Muscle layer of colon (tissue), 2 donors: Measurements from ENCODE around the gene COL15A1.
A peak's percentile ranks its signal among the peaks of the same experiment; 100 is the strongest.

ENCODE experiments used
- H3K27ac ChIP-seq: one replicate; pipeline ENCODE4 v1.7.0; 2013; ENCODE audit warnings: low read depth, mild to moderate bottlenecking, low read length, moderate library complexity
- H3K27me3 ChIP-seq, 2 donors: one replicate each; pipeline ENCODE4 v1.7.0; 2013; ENCODE audit warnings: low read length in 2 of 2, mild to moderate bottlenecking in 2 of 2; ENCODE audit not compliant: insufficient read depth in 2 of 2, control insufficient read depth in 1 of 2
- H3K36me3 ChIP-seq: one replicate; pipeline ENCODE4 v1.7.0; 2013; ENCODE audit warnings: mild to moderate bottlenecking, low read length; ENCODE audit not compliant: insufficient read depth
- H3K4me1 ChIP-seq: one replicate; pipeline ENCODE4 v1.7.0; 2013; ENCODE audit warnings: mild to moderate bottlenecking, low read length; ENCODE audit not compliant: insufficient read depth
- H3K4me3 ChIP-seq, 2 donors: one replicate each; pipeline ENCODE4 v1.7.0; 2013; ENCODE audit warnings: low read length in 2 of 2, low read depth in 1 of 2, mild to moderate bottlenecking in 1 of 2, moderate library complexity in 1 of 2
- H3K9ac ChIP-seq: one replicate; pipeline ENCODE4 v1.7.0; 2013; ENCODE audit warnings: low read length
- H3K9me3 ChIP-seq: one replicate; pipeline ENCODE4 v1.7.0; 2013; ENCODE audit warnings: mild to moderate bottlenecking, low read length
- donor health status: abdominal sarcoma.
- donor health status: Adenocarcinoma of cecum.

COL15A1 gene

DNA sequence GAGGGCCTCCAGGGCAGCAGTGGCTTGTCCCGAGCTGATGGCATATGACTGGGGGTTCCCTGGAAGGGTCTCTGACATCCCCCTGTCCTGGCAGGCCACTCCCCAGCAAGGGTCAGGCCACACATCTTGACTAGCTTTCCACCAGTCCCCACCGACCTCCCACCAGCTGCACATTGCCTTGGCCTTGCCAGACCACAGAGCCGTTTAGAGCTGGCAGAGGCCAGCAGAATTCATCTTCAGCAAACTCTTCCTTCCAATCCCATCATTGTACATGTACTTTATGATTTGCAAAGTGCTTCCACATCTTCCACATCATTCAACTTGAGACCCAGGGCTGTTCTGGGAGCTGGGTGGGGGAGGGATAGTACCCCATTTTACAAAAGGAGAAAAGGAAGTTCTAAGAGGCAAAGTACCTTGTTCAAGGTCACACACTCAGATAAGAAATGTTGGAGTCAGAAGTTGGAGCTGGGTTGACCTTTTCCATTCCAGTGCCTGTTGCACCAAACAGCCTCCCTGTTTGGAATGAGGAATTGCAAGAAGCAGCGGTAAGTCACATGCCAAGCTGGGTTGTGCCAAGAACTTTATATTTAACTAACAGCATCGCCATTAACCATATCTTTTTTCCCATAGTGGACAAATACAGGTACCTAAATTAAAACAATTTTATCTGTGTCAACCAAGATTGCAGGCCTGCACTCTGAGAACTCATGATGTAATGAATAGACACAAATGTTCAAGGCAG, 25.8 kb upstream of the COL15A1 start:
- no peak overlapping the region for H3K9ac ChIP-seq
- H3K4me3 ChIP-seq, result no peak overlapping the region
- peak overlapping the region; percentile 14 for H3K27ac ChIP-seq
- H3K4me1 ChIP-seq, result peaks cover 26% of the 10 kb centered on the region
- H3K9me3 ChIP-seq, result no peaks in the 10 kb centered on the region
- H3K36me3 ChIP-seq, result no peaks in the 10 kb centered on the region
- no peaks in the 10 kb centered on the region for H3K27me3 ChIP-seq

DNA sequence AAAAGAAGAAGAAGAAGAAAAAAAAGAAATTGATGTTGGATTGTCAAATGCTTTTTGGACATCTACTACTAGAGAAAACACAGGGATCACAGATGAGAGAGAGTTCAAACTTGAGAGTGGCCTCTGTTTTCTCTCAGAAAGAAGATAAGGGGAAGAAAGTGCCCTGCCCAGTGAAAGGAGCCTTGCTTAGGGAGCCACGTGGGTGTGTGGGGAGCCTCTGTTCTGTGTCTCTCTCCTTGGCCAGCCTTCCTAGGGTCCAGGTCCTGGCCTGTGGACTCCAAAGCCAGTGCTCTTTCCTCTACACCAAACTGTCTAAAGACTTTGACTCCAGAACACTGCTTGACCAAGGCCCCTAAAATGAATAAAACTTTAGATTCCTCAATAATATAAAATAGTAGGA, 22.0 kb upstream of the COL15A1 start:
- H3K9ac ChIP-seq, result no peak overlapping the region
- peaks cover 17% of the 10 kb centered on the region for H3K4me1 ChIP-seq
- H3K27me3 ChIP-seq, result no peaks in the 10 kb centered on the region
- H3K36me3 ChIP-seq, result no peaks in the 10 kb centered on the region
- H3K27ac ChIP-seq, result no peak overlapping the region
- no peaks in the 10 kb centered on the region for H3K9me3 ChIP-seq
- no peak overlapping the region for H3K4me3 ChIP-seq

DNA sequence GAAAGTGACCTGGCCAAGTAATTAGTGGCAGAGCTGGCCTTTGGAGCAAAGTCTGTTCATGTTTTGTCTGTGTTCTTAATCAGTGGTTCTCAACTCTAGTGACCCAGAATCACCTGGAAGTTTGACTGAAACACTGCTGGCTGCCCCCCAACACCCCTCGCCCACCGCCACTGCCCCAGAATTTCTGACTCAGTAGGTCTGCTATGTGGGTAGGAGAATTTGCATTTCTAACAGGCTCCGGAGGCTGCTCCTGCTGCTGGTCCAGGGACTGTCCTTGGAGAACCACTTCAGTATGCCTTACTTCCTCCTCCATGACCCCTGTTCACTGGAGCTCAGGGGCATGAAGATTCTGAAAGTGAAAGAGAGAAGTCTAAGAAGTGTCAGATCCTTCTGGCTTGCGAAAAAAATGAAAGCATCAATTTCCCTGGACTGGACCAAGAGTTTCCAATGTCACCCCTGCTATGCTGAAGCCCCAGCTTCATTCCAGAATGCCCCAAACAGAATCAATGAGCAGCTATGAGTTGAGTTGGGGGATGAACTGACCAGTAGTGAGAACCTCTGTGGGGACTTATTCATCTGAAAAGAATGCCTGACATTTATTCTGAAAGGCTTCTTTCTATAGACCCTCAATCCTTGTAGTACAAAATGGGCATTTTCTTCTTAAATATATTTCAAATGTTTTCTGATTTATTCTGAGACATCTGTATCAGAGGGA, 20.8 kb upstream of the COL15A1 start:
- Histone ChIP-seq H3K9me3 (no peaks in the 10 kb centered on the region), H3K36me3 (no peaks in the 10 kb centered on the region), H3K27ac (no peak overlapping the region), H3K4me3 (no peak overlapping the region), H3K27me3 (no peaks in the 10 kb centered on the region), H3K9ac (no peak overlapping the region), H3K4me1 (peaks cover 6% of the 10 kb centered on the region)

DNA sequence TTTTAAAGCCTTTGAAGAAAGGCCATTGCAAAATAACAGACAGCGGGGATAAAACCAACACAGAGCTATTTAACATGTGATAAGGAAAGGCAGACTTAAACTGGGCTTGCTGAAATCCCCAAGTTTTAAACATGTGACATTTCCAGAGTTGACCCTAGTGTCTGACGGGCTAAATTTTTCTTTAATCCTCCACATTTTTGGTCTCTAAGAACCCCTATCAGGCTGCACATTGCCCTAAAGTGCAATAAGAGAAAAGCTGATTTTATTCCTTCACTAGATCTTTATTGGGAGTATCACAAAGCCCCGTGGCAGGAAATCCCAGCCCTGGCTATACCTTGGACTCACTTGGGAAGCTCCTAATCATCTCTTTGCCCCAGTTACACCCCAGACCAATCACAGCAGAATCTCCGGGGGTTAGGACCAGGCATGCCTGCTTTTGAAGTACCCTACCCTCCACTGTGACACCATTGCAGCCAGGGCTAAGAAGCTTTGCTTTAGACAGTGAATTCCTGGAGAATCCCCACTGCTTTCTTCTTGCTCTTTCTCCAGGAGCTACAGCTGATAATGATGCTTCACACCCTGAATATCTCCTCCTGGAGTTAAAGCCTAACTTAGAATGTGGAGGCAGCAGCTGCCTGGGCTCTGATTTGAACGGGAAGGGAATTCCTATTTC, 20.1 kb upstream of the COL15A1 start:
- no peaks in the 10 kb centered on the region for H3K27me3 ChIP-seq
- H3K4me1 ChIP-seq, result no peaks in the 10 kb centered on the region
- no peak overlapping the region for H3K4me3 ChIP-seq
- no peaks in the 10 kb centered on the region for H3K36me3 ChIP-seq
- H3K9ac ChIP-seq, result no peak overlapping the region
- H3K9me3 ChIP-seq, result no peaks in the 10 kb centered on the region
- H3K27ac ChIP-seq, result no peak overlapping the region

DNA sequence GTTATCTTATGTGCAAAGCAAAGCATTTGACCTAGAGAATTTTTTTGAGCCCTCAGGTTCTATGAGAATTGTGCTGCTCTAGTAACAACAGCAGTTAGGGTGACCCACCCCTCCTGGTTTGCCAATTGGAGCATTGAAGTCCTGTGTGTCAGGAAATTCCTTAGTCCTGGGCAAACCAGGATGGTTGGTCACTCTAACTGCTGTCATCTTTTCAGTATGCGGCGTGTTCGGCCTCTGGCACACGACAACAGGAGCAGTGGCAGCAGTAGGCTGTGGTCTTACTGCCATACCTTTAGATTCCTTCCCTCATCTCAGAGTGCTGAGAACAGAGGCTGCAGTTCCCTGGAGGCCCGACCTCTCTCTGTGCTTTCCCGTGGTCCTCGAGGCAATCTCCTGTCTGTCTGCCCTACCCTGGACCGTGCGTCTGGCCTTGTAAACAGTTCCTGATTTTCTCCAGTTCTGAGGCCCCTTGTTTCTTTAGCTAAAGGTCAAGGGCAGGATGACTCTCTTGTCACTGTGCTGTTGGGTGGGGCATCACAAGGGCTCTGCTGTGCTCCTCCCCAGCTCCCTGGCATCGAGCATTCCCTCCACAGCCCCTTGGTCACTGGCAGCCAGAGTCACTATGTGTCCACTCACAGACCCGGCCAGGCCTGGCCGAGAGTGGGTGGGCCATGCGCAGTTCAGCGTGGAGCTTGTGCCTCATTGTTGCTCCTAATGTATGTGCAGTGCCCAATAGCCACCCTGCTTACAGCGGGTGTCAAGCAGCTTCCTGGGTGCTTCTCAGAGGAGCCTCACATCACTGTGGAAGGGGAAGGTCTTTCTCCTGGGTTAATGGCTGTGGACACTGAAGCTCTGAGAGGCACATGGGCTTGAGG, 18.5 kb upstream of the COL15A1 start:
- Histone ChIP-seq H3K9me3 (no peaks in the 10 kb centered on the region), H3K36me3 (no peaks in the 10 kb centered on the region), H3K4me1 (no peaks in the 10 kb centered on the region), H3K27ac (no peak overlapping the region), H3K27me3 (no peaks in the 10 kb centered on the region), H3K4me3 (no peak overlapping the region), H3K9ac (no peak overlapping the region)

DNA sequence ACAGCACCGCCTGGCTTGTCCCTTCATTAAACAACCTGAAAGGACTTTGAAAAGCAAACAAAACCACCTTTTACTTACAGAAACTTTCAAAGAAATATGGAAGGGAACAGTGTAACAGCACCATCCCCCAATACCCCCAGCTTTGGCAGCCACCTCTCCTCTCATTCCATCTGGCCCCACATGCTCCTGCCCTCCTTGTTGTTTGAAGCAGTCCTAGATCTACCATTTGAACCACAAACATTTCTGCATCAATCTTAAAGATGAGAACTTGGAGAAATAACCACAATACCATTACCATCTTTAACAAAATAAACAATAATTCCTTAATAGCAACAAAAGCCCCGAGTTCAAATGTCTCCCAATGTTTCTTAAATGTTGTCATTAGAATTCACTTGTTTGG, 17.8 kb upstream of the COL15A1 start:
- Histone ChIP-seq H3K27ac (no peak overlapping the region), H3K9ac (no peak overlapping the region), H3K27me3 (no peaks in the 10 kb centered on the region), H3K36me3 (no peaks in the 10 kb centered on the region), H3K9me3 (no peaks in the 10 kb centered on the region), H3K4me3 (no peak overlapping the region), H3K4me1 (no peaks in the 10 kb centered on the region)

DNA sequence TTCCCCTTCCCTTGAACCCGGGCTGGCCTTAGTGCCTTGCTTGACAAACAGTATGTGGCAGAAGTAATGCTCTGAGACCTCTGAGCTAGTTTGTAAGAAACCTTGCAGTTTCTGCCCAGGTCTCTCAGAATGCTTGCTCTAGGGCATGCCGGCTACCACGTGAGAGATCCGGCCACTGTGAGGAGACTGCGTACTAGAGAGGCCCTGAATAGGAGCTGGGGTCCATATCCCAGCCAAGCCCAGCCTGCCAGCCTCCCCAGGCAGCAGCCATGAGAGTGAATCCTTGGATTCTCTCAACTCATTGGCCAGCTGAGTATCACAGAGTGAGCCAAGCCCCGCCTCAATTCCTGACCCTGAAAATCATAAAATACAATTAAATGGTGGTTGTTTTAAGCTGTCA, 16.0 kb upstream of the COL15A1 start:
- H3K4me1 ChIP-seq, result no peaks in the 10 kb centered on the region
- no peaks in the 10 kb centered on the region for H3K9me3 ChIP-seq
- no peaks in the 10 kb centered on the region for H3K36me3 ChIP-seq
- H3K9ac ChIP-seq, result no peak overlapping the region
- no peak overlapping the region for H3K27ac ChIP-seq
- H3K4me3 ChIP-seq, result no peak overlapping the region
- no peaks in the 10 kb centered on the region for H3K27me3 ChIP-seq

DNA sequence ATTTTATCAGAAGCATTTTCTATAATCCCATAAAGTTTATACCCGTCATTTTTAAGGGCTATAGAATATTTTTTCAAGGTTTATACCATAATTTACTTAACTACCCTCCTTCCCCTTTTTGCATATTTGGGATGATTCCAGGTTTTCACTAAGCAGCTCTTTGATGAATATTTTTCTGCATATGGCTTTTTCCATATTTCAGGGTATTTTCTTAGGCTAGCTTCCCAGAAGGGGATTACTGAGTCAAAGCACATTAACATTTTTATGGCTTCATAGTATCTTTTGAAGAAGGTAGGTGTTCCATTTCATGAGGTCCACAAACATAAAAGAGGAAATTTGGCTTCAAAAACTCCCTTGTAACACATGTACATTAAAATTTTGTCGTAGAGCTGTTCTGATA, 14.6 kb upstream of the COL15A1 start:
- Histone ChIP-seq H3K36me3 (no peaks in the 10 kb centered on the region), H3K4me1 (no peaks in the 10 kb centered on the region), H3K9me3 (no peaks in the 10 kb centered on the region), H3K4me3 (no peak overlapping the region), H3K9ac (no peak overlapping the region), H3K27me3 (no peaks in the 10 kb centered on the region), H3K27ac (no peak overlapping the region)

DNA sequence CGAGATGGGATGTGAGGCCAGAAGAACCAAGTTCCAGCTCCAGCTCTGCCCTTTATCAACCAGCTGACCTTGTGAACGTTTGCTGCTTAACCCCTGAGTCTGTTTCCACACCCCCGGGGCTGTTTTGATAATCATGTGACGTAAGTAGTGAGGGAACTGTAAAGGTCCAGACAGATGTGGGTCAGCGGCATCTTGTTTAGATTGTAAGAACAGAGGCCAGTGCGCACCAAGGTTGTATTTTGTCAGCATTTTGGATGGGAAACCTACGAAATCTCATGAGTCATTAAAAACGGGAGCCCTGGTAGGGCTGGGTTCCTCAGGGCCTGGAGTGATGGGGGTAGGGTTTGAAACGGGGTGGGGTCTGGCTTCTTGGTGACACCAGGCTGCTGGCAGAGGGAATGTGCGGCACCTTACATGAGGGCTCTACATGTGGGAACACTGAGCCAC, 13.8 kb upstream of the COL15A1 start:
- Histone ChIP-seq H3K36me3 (no peaks in the 10 kb centered on the region), H3K27me3 (no peaks in the 10 kb centered on the region), H3K4me3 (no peak overlapping the region), H3K9me3 (no peaks in the 10 kb centered on the region), H3K4me1 (no peaks in the 10 kb centered on the region), H3K27ac (no peak overlapping the region), H3K9ac (no peak overlapping the region)

DNA sequence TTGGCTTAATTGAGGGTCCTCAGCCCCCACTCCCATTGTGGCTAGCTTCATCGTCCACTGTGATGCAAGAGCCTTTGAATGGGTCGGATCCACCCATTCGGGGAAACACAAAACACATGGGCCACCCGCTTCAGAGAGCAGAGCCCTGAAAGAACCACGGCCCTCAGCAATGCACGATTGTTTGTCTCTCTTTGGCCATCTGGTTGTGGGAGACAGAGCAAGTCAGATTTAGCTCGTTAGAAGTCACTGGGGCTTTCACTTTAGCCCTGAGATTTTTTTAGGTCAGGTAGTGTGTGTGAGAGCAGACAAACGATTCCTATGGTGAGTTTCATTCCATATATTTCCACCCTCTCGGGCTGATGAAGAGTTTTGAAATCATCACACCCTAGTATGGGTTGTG, 12.9 kb upstream of the COL15A1 start:
- no peak overlapping the region for H3K4me3 ChIP-seq
- no peaks in the 10 kb centered on the region for H3K4me1 ChIP-seq
- no peaks in the 10 kb centered on the region for H3K27me3 ChIP-seq
- H3K9ac ChIP-seq, result no peak overlapping the region
- no peaks in the 10 kb centered on the region for H3K9me3 ChIP-seq
- no peaks in the 10 kb centered on the region for H3K36me3 ChIP-seq
- no peak overlapping the region for H3K27ac ChIP-seq
